Muscle layer of duodenum (tissue), 2 donors: ENCODE measurements around the gene DSCAML1.

Experiments used
- H3K27ac ChIP-seq: one replicate; pipeline ENCODE4 v1.7.0; 2013; ENCODE audit warnings: mild to moderate bottlenecking, low read length
- H3K27me3 ChIP-seq: one replicate; pipeline ENCODE4 v1.7.0; 2013; ENCODE audit warnings: low read depth, mild to moderate bottlenecking, control low read depth, low read length
- H3K36me3 ChIP-seq, 2 donors: one replicate each; pipeline ENCODE4 v1.7.0; 2013; ENCODE audit warnings: low read length in 2 of 2, control low read depth in 1 of 2, mild to moderate bottlenecking in 1 of 2; ENCODE audit not compliant: insufficient read depth in 2 of 2, control insufficient read depth in 1 of 2
- H3K4me1 ChIP-seq, 2 donors: one replicate each; pipeline ENCODE4 v1.7.0; 2013; ENCODE audit warnings: low read length in 2 of 2, mild to moderate bottlenecking in 2 of 2, control low read depth in 1 of 2, moderate library complexity in 1 of 2; ENCODE audit not compliant: insufficient read depth in 2 of 2, control insufficient read depth in 1 of 2
- H3K4me3 ChIP-seq, 2 donors: one replicate each; pipeline ENCODE4 v1.7.0; 2013; ENCODE audit warnings: low read length in 2 of 2, low read depth in 1 of 2, mild to moderate bottlenecking in 1 of 2
- H3K9me3 ChIP-seq, 2 donors: one replicate each; pipeline ENCODE4 v1.7.0; 2013; ENCODE audit warnings: low read length in 2 of 2, control low read depth in 1 of 2, mild to moderate bottlenecking in 1 of 2; ENCODE audit not compliant: control insufficient read depth in 1 of 2
- donor health status: healthy.

DSCAML1 gene

DNA sequence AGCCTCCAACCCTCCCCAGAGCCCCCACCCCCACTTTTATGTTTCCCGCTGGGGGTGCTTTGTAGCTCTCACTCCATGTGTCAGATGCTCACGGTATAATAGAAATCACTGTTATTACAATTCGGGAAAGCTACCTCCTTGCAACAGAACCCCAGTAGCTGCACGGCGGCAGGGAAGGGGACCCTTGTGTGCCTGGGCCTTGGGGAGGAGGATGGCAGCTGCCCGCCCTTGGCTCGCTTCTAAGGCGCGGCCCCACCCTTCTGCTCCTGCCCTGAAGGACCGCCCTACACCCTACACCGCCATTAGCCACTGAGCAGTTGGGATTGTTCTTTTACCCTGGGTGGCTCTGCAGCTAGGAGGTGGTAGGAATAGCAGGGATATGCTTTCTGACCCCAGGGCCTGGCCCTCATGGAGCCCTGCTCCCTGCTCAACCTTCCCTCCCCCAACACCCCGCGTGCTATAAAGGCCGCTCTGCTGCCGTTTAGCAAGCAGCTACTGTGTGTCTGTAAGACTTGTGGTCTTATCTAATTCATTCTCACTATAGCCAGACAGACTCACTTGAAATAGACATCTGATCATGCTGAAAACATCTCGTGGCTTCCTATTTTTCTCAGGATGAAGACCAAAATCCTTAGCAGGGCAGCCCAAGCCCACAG, 249.7 kb downstream of the DSCAML1 start:
- Histone ChIP-seq H3K27me3 (no peaks in the 10 kb centered on the region), H3K4me3 (no peak overlapping the region), H3K27ac (no peak overlapping the region), H3K36me3 (no peaks in the 10 kb centered on the region), H3K9me3 (no peaks in the 10 kb centered on the region), H3K4me1 (no peaks in the 10 kb centered on the region)

DNA sequence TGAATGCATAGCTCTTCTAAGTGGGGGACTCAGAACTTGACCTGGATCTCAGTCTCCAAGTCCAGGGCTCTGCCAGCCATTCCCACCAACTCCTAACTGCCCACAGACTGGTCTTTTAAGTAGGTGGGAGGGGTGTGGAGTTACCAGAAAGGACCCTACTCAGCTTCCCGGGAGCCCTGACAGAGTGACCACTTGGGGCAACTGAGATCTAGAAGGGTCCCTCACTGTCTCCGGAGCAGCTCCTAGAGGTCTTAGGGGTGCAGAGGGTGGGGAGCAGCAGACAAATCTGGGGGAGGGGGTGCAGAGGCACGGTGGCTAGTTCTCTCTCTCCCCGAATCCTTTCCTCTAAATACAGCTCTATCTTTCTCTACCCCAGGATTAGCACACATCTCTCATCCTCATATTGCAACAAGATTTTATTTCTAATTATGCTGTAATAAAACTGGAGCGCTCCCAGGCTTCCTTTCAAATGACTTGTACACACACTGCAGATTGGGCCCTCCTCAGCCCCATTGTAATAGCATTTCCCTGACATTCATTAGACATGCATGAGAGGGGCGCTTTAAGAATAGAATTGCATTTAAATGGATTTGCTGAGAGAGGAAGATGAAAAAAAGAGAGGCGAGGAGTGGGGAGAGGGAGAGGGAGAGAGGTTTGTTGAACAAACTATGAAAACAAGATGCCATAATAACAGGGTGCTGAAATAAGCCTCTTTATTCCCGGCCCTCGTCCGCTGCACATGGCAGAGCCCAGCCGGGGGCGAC, 250.4 kb downstream of the DSCAML1 start:
- Histone ChIP-seq H3K27me3 (no peaks in the 10 kb centered on the region), H3K36me3 (no peaks in the 10 kb centered on the region), H3K4me1 (no peaks in the 10 kb centered on the region), H3K27ac (no peak overlapping the region), H3K4me3 (no peak overlapping the region), H3K9me3 (no peaks in the 10 kb centered on the region)

DNA sequence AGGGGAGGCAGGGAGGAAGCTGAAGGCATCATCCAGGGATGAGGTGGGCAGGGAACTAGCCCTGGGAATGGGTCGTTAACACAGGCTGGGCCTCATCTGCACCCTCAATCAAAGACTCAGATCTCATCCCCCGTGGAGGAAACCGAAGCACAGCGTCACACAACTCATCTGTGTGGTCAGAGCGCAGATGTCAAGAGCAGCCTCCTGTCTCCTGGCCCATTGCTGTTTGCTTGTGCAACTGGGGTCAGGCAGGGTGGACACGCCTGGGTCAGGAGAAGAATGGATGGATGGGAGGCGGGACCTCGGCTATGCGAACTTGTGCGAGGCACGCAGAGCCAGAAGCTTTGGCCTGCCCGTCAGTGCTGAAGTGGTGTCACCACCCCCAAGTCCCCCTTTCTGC, 251.3 kb downstream of the DSCAML1 start:
- no peak overlapping the region for H3K4me3 ChIP-seq
- H3K27me3 ChIP-seq: no peaks in the 10 kb centered on the region
- H3K4me1 ChIP-seq: no peaks in the 10 kb centered on the region
- no peak overlapping the region for H3K27ac ChIP-seq
- no peaks in the 10 kb centered on the region for H3K9me3 ChIP-seq
- H3K36me3 ChIP-seq: no peaks in the 10 kb centered on the region

- H3K27me3 ChIP-seq: no peaks in the 10 kb centered on the region
- no peaks in the 10 kb centered on the region for H3K36me3 ChIP-seq
- no peaks in the 10 kb centered on the region for H3K9me3 ChIP-seq
- no peak overlapping the region for H3K4me3 ChIP-seq
- no peaks in the 10 kb centered on the region for H3K4me1 ChIP-seq
- H3K27ac ChIP-seq: no peak overlapping the region
Measured at GRCh38 chr11:117544130-117544800, 252.8 kb downstream of the DSCAML1 start.

GRCh38 chr11:117541211-117541610, 255.8 kb downstream of the DSCAML1 start:
- Histone ChIP-seq H3K27ac (no peak overlapping the region), H3K36me3 (no peaks in the 10 kb centered on the region), H3K9me3 (no peaks in the 10 kb centered on the region), H3K27me3 (no peaks in the 10 kb centered on the region), H3K4me1 (peaks cover 0 to 4% of the 10 kb centered on the region in 2 donors), H3K4me3 (no peak overlapping the region)

DNA sequence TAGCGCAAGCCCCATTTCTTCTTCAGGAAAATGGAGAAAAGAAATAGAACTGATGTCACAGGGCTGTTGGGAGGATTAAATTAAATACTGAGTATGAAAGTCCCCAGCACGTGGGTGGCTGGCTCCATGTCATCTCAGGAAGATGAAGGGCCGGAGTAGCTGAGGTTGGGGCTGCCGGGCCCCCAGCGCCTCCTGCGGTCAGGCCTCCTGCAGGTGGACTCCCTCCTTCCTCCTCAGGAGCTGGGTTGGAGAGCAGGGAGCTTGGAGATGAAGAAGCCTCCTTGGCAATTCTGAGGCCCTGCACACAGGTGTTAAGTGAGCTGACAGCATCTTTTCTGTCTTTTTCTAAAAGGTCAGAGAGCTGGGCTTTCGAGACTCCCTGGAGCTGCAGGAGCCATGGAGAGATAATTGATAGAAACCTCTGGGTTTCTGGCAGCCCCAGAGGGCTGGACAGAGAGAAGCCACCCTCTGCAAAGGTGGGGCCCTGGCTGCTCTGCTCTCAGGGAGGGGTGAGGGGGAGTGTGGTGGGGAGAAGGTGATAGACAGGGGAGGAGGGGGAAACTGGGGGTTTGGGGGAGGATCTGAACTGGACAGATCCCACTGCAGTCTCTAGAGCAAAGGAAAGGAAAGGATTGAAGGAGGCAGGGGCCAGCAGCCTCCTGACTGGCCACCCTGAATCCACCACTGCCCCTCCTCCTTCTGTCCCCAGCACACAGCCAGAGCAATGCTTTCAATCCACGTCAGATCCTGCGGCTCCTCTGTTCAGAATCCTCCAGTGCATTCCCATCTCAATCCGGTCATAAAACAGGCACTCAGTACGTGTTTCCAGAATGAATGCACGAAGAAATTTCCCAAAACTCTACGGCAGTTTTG, 258.5 kb downstream of the DSCAML1 start:
- Histone ChIP-seq H3K36me3 (no peaks in the 10 kb centered on the region), H3K27me3 (no peaks in the 10 kb centered on the region), H3K9me3 (no peaks in the 10 kb centered on the region), H3K27ac (no peak overlapping the region), H3K4me1 (peaks cover 0 to 11% of the 10 kb centered on the region in 2 donors), H3K4me3 (no peak overlapping the region)

- Histone ChIP-seq H3K4me1 (peaks cover 0 to 11% of the 10 kb centered on the region in 2 donors), H3K36me3 (no peaks in the 10 kb centered on the region), H3K27ac (no peak overlapping the region), H3K27me3 (no peaks in the 10 kb centered on the region), H3K4me3 (no peak overlapping the region), H3K9me3 (no peaks in the 10 kb centered on the region)
Measured at GRCh38 chr11:117535850-117536411, 261.1 kb downstream of the DSCAML1 start.

DNA sequence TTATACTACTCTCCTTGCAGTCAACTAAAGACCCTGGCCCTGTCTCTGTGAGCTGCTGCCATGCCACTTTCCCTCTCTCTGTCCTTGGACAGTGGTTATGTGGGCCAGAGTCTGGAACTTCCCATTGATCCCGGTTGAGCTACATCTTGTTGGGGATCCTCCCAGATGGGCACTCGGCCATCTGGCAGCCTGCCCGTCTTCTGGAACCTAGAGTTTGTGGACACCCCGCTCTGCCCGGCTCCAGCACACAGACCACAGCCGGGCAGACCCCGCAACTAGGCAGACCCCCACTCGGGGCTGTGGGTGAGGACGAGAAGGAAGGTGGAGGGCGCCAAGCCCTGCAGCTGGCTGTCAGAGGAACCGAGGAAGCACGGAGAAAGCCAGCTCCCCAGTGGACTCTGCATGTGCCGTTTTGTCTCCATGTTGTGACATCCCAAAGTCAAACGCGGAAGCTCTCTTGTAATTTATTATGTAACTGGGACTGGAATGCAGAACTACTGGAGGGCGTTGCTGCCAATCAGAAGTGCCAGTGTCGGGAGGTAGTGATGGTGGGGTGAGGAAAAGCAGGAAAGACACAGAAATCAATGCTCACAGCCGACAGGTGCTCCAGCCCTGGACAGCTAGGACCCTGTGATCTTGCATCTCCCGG, 261.7 kb downstream of the DSCAML1 start:
- peaks cover 0 to 11% of the 10 kb centered on the region in 2 donors for H3K4me1 ChIP-seq
- no peaks in the 10 kb centered on the region for H3K36me3 ChIP-seq
- no peaks in the 10 kb centered on the region for H3K27me3 ChIP-seq
- H3K4me3 ChIP-seq: peak overlapping the region; percentile 11 to 38
- H3K9me3 ChIP-seq: no peaks in the 10 kb centered on the region
- no peak overlapping the region for H3K27ac ChIP-seq

- Histone ChIP-seq H3K36me3 (no peaks in the 10 kb centered on the region), H3K27ac (no peak overlapping the region), H3K9me3 (no peaks in the 10 kb centered on the region), H3K4me1 (peaks cover 0 to 7% of the 10 kb centered on the region in 2 donors), H3K27me3 (no peaks in the 10 kb centered on the region), H3K4me3 (no peak overlapping the region)
Measured at GRCh38 chr11:117532568-117532967, 264.4 kb downstream of the DSCAML1 start.

DNA sequence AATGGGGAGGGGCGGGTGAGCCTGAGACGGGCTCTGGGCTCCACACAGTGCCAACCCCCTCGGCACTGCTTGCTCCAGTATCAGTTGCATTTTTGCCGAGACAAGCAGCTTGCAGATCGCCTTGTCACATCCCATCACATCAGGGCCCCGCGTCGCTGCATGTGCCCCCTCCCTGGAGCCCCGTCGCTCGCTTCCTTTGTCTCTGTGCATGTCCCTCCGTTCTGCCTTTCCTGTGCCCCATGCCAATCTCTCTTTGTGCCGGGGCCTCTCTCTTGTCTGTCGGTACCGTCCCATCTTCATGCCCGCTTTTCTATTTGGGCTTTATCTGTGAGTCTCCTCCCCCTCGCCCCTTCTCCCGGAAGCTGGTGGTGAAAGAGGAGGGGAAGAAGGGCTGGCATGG, 267.2 kb downstream of the DSCAML1 start:
- Histone ChIP-seq H3K36me3 (no peaks in the 10 kb centered on the region), H3K27me3 (no peaks in the 10 kb centered on the region), H3K27ac (no peak overlapping the region), H3K4me3 (no peak overlapping the region), H3K4me1 (no peaks in the 10 kb centered on the region), H3K9me3 (no peaks in the 10 kb centered on the region)
